BJ (cell line): ENCODE data around the gene GTF2I. TPM values are rescaled to one million over a fixed set of nuclear protein-coding genes. Genes with fewer than 3 reads are reported as not detected.
A peak's percentile ranks its signal among the peaks of the same experiment; 100 is the strongest.
"Not testable (repeated sequence)": the region's sequence is repeated elsewhere in the genome, so short reads cannot be mapped to it uniquely, and the experiment has no call there.

Experiments
- CTCF ChIA-PET: fragments of 350-600 bp; formaldehyde crosslinking; extraction: SDS; loops from one replicate; lab custom pipeline; 2021; ENCODE audit warnings: antibody characterized with exemption, inconsistent platforms; lab: Yijun Ruan, JAX
- POLR2A ChIA-PET: fragments of 300-600 bp; sonication (Branson Sonifier 250); formaldehyde crosslinking; extraction: SDS; loops from one replicate; lab custom pipeline; 2021; ENCODE audit warnings: antibody characterized with exemption; lab: Charles Lee
- DNase-seq: peaks from one replicate; pipeline ENCODE4 v3.0.0-alpha.2; 2011; ENCODE audit warnings: low read depth
- H3K27me3 ChIP-seq: 2 replicates; pipeline ENCODE4 v1.6.0; 2011; ENCODE audit warnings: low read length; ENCODE audit not compliant: control insufficient read depth, insufficient read depth
- H3K36me3 ChIP-seq: 2 replicates; pipeline ENCODE4 v1.5.1; 2011; ENCODE audit warnings: low read length; ENCODE audit not compliant: control insufficient read depth, insufficient read depth
- H3K4me3 ChIP-seq: 2 replicates; pipeline ENCODE4 v1.5.1; 2011; ENCODE audit warnings: low read depth, mild to moderate bottlenecking, control low read depth, low read length
- CTCF ChIP-seq: IDR thresholded peaks from 2 replicates; pipeline ENCODE4 v1.5.1; 2011; ENCODE audit warnings: low read depth, mild to moderate bottlenecking, control low read depth, inconsistent platforms, low read length, moderate library complexity; ENCODE audit not compliant: insufficient read depth
- polyA plus RNA-seq: library from polyadenylated mRNA; depleted of rRNA; stranded (reverse); fragments of >200 nt; gene quantifications from 2 replicates; pipeline ENCODE4 v1.2.3, GENCODE V29; 2011

Gene GTF2I
- polyA plus RNA-seq, 1 experiment = 30.7 TPM

- peak; percentile 40; the same call in 1 of the 2 replicates for TF ChIP-seq CTCF
- ChIA-PET CTCF (interaction anchor here (1.2 to 1.4 kb wide), 3 partner anchors 11 to 19 kb away, joined by 3 to 6 read pairs (median 3); no protein-coding TSS in a partner anchor), POLR2A (interaction anchor here (0.6 to 0.7 kb wide), 2 partner anchors 14 to 1100 kb away, joined by 9 to 13 read pairs; no protein-coding TSS in a partner anchor)
- Histone ChIP-seq H3K36me3 (no peaks in the 10 kb centered on the region; the same call in 1 of the 2 replicates), H3K4me3 (peak overlapping the region; percentile 82), H3K27me3 (no peaks in the 10 kb centered on the region)
- peak; percentile 61 for DNase-seq
Measured at GRCh38 chr7:74656837-74657691, 454 bp upstream of the GTF2I start.

DNA sequence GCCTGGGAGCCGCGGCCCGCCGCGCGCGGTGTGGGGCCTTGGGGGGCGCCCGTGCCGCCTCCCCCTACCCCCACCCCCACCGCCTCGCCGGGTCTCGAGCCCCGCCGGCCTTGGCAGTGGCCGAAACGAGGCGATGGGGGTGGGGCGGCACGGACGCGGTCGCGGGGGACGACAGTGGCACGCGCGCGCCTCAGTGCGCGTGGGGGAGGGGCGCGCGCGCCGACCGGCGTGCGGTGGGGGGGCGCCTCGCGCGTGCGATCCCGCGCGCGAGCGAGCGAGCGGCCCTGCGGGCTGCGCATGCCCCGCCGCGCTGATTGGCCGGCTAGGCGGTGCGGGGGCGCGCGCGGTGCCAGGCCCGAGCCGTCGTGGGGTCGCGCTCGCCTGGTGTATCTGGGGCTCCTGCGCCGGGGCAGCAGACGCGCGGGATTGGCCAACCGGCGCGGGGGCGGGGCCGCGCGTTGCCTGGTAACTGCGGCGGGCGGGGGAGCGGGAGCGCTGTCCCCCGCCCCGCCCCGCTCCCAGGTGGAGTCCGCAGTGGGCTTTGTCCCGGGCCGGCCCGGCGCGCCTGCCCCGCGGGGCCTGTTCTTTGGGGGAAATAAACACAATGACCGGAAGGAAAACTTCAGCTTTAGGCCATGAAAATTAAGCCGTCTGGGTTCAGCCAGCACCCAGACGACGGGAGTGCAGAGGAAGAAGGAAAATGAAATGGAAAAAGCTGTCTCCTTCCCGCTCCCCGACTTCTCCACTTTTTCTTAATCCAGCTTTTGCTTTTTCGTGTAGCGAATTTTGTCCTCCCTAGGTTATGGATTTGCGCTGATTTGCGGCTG is 873 bp downstream of the GTF2I start:
- ChIA-PET POLR2A (interaction anchor here (0.6 to 0.7 kb wide), 2 partner anchors 13 to 1102 kb away, joined by 9 to 13 read pairs; no protein-coding TSS in a partner anchor), CTCF (interaction anchor here (0.6 kb wide), 2 partner anchors 16 to 39 kb away, joined by 4 to 6 read pairs; no protein-coding TSS in a partner anchor)
- Histone ChIP-seq H3K36me3 (no peaks in the 10 kb centered on the region; the same call in 1 of the 2 replicates), H3K27me3 (no peaks in the 10 kb centered on the region), H3K4me3 (peak overlapping the region; percentile 82)
- TF ChIP-seq CTCF = no peak
- peak; percentile 49 for DNase-seq

- CTCF ChIA-PET, H3K4me3 ChIP-seq, H3K27me3 ChIP-seq, H3K36me3 ChIP-seq, DNase-seq: not testable (repeated sequence)
- POLR2A ChIA-PET = interaction anchor here (0.5 kb wide), 1 partner anchor 60 kb away, joined by 3 read pairs; no protein-coding TSS in a partner anchor
Measured at GRCh38 chr7:74660202-74660601, 2.7 kb downstream of the GTF2I start.

GRCh38 chr7:74661836-74662794 is 4.6 kb downstream of the GTF2I start:
- POLR2A ChIA-PET, DNase-seq, H3K27me3 ChIP-seq, H3K4me3 ChIP-seq, H3K36me3 ChIP-seq: not testable (repeated sequence)
- CTCF ChIA-PET = interaction anchor here (1.6 kb wide), 1 partner anchor 9 kb away, joined by 4 read pairs; no protein-coding TSS in a partner anchor

GRCh38 chr7:74665296-74665938 is 7.9 kb downstream of the GTF2I start:
- POLR2A ChIA-PET = no interaction called here
- CTCF ChIA-PET = no interaction called here
- DNase-seq = no peak

DNA sequence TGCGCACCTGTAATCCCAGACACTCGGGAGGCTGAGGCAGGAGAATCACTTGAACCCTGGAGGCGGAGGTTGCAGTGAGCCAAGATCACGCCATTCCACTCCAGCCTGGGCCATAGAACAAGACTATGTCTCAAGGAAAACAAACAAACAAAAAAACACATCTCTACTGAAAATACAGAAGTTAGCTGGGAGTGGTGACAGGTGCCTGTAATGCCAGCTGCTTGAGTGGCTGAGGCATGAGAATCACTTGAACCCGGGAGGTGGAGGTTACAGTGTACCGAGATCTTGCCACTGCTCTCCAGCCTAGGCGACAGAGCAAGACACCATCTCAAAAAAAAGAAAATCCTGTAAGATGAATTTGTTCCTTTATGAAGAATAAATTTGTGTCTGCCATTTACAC is 9.5 kb downstream of the GTF2I start:
- CTCF ChIA-PET, H3K4me3 ChIP-seq, DNase-seq, H3K36me3 ChIP-seq, POLR2A ChIA-PET, H3K27me3 ChIP-seq: not testable (repeated sequence)

More at GRCh38 chr7:74665296-74665938, 7.9 kb downstream of the GTF2I start:
- no peaks in the 10 kb centered on the region for H3K27me3 ChIP-seq
- H3K4me3 ChIP-seq = no peak overlapping the region
- H3K36me3 ChIP-seq = peaks cover 1% of the 10 kb centered on the region
- TF ChIP-seq CTCF = no peak

DNA sequence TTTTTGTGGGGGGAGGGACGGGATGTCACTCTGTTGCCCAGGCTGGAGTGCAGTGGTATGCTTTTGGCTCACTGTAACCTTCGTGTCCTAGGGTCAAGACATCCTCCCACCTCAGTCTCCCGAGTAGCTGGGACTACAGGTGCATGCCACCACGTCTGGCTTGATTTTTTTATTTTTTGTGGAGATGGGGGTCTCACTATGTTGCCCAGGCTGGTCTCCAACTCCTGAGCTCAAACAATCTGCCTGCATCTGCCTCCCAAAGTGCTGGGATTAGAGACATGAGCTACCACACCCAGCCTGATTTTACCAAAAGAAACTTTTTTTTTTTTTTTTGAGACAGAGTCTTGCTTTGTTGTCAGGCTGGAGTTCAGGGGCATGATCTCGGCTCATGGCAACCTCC is 10.0 kb downstream of the GTF2I start:
- POLR2A ChIA-PET, H3K36me3 ChIP-seq, CTCF ChIA-PET, H3K4me3 ChIP-seq, DNase-seq, H3K27me3 ChIP-seq: not testable (repeated sequence)
